Stimulated activated CD4-positive, alpha-beta T cell treated with anti-CD3 and anti-CD28 coated beads, Interleukin-12 subunit alpha, Interleukin-12 subunit beta, amount 100 ng/mL, for 24 hours (primary cell): ENCODE results near the gene S100A2.

ENCODE experiments used
- DNase-seq, 2 experiments: peaks; one replicate each; pipeline ENCODE4 v3.0.0-alpha.2; 2020; ENCODE audit warnings: low read depth in 2 of 2

Gene S100A2

DNA sequence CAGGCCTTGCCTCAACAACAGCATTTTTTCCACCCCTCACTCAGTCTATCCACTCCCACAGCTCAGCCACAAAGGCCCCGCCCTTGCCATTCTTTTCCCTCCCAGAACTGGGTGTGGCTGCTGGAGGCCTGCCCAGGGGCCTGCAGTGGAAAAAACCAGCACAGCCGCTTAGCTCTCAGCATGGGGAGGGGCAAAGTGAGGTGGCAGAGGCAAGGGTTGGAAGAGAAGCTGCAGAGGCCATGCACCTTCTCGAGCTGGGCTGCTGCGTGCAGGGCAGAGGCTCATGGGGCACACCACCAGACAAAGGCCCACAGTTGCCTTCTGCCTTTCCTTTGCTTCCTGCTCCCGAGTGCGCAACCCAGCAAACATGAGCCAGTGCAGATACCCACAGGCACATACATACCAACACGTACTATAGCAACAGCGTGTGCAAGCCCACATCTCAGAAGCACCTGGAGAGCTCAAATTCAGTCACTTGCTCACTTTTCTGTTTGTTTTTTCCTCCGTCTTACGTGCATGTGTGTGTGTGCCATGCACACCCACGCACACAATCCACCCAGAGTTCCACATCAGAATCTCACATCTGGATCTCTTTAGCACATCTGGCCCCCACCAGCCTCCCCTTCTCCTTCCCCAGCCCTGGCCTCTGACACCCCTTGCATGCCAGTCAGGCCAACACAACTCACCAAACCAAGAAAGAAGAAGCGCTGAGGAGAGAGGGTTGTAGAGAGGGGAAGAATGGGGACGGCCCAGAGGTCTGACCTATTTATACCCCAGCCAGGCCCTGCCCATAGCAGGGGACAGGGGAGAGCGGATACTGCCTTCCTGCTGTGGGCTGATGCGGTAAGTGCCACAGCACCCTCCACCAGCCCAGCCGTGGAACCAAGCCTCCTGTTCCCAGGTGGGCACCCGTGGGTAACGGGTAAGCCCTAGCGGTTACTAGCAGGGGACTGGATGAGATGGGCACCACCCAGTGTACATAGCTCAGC, 20.3 kb downstream of the S100A2 start, which contains the start of gene S100A4:
TSS of gene S100A4 (minus strand) at position 740 of the 989 bp plus-strand sequence. CDS start 1,012 bp downstream, outside the sequence.
- DNase-seq, result peak; percentile 89 to 95

GRCh38 chr1:153544453-153545066, 21.1 kb downstream of the S100A2 start:
- DNase-seq, result no peak

GRCh38 chr1:153543736-153544135, 21.9 kb downstream of the S100A2 start:
- no peak for DNase-seq

- no peak for DNase-seq
Measured at GRCh38 chr1:153542956-153543711, 22.5 kb downstream of the S100A2 start.

- no peak for DNase-seq
Measured at GRCh38 chr1:153541641-153542590, 23.7 kb downstream of the S100A2 start.

GRCh38 chr1:153540394-153541361, 25.0 kb downstream of the S100A2 start, which contains the start of gene S100A5:
S100A5 (minus strand) TSS chr1:153540934; CDS start chr1:153540191, 743 bp downstream.
- no peak for DNase-seq

GRCh38 chr1:153539395-153540093, 26.1 kb downstream of the S100A2 start:
- DNase-seq, result no peak

DNA sequence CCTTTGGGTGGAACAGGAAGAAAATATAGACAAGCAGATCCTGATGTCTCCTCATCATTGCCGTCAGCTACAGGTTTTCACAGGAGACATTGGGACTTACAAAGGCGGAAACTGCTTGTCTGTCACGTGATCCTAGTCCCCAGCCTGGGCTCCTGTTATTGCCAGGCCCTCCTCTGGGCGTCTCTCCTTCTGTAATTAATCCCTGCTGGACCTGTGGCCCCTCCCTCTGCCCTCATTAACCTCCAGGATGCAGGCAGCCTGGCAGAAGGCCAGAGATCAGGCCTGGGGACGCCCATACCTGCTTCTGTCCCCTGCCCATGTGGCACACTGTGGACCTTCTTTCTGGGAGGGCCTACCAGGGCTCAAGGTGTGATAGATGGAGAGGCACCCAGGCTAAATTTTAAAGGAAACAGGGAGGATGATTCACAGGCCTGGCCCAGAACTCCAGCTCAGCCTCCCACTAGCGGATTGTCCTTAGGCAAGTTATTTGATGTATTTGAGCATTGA, 27.3 kb downstream of the S100A2 start:
- DNase-seq, result no peak

DNA sequence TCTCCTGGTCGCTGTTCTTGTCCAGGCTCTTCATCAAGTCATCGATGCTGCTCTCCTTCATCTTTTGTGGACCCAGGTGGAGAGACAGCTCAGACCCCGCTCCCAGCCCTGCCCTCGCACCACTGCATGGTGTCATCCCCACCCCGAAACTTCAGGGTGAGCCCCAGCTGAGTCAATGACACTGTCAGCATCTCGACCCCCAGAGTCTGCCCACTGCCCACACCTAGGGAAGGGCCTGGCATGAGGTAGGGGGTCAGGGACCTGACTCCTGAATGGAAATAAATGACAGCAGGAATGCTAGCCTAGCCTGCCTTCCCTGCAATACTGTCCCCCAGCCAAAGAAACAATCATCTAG, 28.3 kb downstream of the S100A2 start:
- DNase-seq, result no peak

DNA sequence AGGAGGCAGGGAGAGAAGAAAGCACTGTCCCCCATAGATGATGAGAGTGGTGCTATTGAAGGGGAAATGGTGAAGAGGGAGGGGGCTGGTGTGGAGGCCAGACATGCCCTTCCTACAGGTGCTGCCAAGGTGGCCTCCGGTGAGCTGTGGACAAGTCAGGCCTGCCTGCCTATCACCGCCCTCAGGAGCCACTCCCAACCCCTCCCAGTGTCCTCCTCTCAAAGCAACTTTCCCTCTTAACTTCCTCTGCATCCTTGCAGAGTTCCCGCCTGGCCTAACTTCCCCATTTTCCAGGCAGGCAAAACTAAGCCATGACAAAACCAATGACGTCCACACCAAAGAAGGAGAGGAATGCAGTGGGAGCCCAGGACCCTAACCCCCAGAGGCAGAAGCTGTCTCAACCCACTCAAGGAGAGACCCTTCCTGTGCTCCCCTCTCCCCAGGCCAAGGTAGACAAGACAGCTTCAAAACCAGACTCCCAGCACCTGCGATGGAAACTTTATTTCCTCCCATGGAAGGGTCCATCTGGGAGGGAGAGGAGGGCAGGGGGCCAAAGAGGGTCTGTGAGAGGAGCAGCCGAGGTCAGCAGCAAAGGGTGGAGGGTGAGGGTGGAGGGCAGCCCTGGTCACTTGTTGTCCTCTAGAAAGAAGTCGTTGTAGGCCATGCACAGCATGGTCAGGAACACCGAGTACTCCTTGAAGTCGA, 28.8 kb downstream of the S100A2 start:
- DNase-seq, result no peak

DNA sequence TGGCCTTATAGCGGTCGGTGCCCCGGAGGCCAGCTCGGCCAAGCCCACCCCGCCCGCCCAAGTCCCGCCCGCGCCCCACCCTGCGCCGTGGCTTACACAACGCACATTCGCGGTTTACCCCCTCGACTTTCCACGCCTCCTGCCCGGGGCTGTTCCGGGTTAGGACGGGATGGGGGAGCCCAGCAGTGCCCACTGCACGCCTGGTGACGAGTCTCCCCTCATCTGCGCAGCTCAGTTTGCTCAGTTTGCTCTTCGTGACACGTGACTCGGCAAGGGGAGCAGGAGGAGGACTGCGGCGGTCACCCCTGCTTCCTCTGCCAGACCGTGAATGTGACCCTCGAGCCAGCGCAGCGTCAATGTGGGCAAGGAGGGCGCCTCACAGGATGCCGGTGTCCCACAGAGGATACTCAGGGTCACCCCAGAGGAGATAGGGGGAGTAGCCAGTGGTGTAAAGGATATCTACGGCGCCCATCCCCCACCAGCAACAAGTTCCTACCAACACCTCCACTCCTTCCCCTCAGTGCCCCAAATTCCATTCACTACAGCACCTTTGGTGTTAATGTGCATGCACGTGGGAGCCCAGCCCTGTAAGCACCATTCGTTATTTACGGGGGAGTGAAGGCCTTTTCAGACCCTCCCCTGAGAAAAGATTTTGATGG, 29.5 kb downstream of the S100A2 start:
- DNase-seq, result peak; percentile 69 to 72

GRCh38 chr1:153535242-153536011, 30.2 kb downstream of the S100A2 start, which contains the start of gene S100A6:
S100A6 (minus strand) TSS chr1:153535991; CDS start chr1:153535339, 652 bp downstream.
- peak in 1 of 2 experiments; percentile 51 for DNase-seq

- DNase-seq, result no peak
Measured at GRCh38 chr1:153534925-153535241, 30.8 kb downstream of the S100A2 start.

- DNase-seq, result no peak
Measured at GRCh38 chr1:153534226-153534924, 31.3 kb downstream of the S100A2 start.

DNA sequence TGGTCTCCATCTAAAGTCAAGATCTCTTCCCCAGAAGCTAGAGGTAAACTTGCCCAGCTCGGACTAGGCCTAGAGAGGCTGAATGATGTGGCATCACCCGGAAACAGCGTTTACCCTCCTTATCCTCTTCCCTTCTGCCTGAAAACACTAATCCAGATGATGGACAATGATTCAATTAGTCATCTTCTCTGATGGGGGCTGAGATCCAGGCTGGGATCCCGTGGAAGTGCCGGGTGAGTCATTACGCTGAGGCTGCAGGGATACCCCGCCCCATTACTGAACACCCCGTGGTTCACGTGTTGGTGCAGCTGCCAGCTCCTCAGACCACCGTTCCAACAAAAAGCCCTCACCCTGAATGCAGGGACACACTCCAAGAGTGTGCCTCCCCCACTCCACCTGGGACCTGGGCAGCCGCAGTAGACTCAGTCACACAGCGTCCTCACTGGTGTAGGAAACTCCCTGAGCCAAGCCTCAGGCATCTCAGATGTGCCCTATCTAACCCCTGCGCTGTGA, 31.9 kb downstream of the S100A2 start:
- no peak for DNase-seq
